GM21390 (cell line): ENCODE measurements around the gene KHSRP.
A peak's percentile ranks its signal among the peaks of the same experiment; 100 is the strongest.

Experiments used
- ATAC-seq: cut with Tn5 transposase; IDR thresholded peaks from one replicate; pipeline ENCODE4 v1.9.1; 2021; ENCODE audit not compliant: unreplicated experiment

The KHSRP gene

GRCh38 chr19:6424195-6424938, at the start of gene KHSRP:
Gene KHSRP, minus strand, starts transcription at chr19:6424811. Its CDS starts 110 bp downstream, at chr19:6424701.
- no peak for ATAC-seq

GRCh38 chr19:6473647-6474046, 49.0 kb upstream of the KHSRP start:
- ATAC-seq: no peak

GRCh38 chr19:6472713-6473112, 48.1 kb upstream of the KHSRP start:
- ATAC-seq: no peak

GRCh38 chr19:6471076-6471475, 46.5 kb upstream of the KHSRP start:
- no peak for ATAC-seq

GRCh38 chr19:6470173-6470572, 45.6 kb upstream of the KHSRP start:
- ATAC-seq: no peak

- ATAC-seq: no peak
Measured at GRCh38 chr19:6467384-6467783, 42.8 kb upstream of the KHSRP start.

GRCh38 chr19:6466526-6467248, 42.1 kb upstream of the KHSRP start:
- ATAC-seq: no peak

- no peak for ATAC-seq
Measured at GRCh38 chr19:6465663-6466062, 41.1 kb upstream of the KHSRP start.

- ATAC-seq: no peak
Measured at GRCh38 chr19:6465006-6465405, 40.4 kb upstream of the KHSRP start.

GRCh38 chr19:6464070-6464873, 39.7 kb upstream of the KHSRP start, which contains the start of gene CRB3:
Gene CRB3, plus strand, starts transcription at chr19:6464271. Its CDS starts 431 bp downstream, at chr19:6464702.
- ATAC-seq: no peak

- ATAC-seq: peak; percentile 71
Measured at GRCh38 chr19:6460099-6460884, 35.7 kb upstream of the KHSRP start.

- peak; percentile 37 for ATAC-seq
Measured at GRCh38 chr19:6459262-6460098, 34.9 kb upstream of the KHSRP start, which contains the start of gene SLC25A23. Gene SLC25A23, minus strand, starts transcription at chr19:6459792. Its CDS starts 164 bp downstream, at chr19:6459628.

GRCh38 chr19:6458695-6459261, 34.2 kb upstream of the KHSRP start:
- no peak for ATAC-seq

- ATAC-seq: no peak
Measured at GRCh38 chr19:6457958-6458694, 33.5 kb upstream of the KHSRP start.

- ATAC-seq: no peak
Measured at GRCh38 chr19:6455924-6456323, 31.3 kb upstream of the KHSRP start.

- no peak for ATAC-seq
Measured at GRCh38 chr19:6453951-6454565, 29.4 kb upstream of the KHSRP start.

- no peak for ATAC-seq
Measured at GRCh38 chr19:6452899-6453298, 28.3 kb upstream of the KHSRP start.

- no peak for ATAC-seq
Measured at GRCh38 chr19:6452223-6452614, 27.6 kb upstream of the KHSRP start.
